ENCODE results near the gene PPIL6. TPM values are rescaled to one million over a fixed set of nuclear protein-coding genes. Genes with fewer than 3 reads are reported as not detected.

Gene PPIL6
- polyA plus RNA-seq, 2 of the 4 experiments (the other 2 are of a cell fraction): 1.6 to 5.0 TPM

DNA sequence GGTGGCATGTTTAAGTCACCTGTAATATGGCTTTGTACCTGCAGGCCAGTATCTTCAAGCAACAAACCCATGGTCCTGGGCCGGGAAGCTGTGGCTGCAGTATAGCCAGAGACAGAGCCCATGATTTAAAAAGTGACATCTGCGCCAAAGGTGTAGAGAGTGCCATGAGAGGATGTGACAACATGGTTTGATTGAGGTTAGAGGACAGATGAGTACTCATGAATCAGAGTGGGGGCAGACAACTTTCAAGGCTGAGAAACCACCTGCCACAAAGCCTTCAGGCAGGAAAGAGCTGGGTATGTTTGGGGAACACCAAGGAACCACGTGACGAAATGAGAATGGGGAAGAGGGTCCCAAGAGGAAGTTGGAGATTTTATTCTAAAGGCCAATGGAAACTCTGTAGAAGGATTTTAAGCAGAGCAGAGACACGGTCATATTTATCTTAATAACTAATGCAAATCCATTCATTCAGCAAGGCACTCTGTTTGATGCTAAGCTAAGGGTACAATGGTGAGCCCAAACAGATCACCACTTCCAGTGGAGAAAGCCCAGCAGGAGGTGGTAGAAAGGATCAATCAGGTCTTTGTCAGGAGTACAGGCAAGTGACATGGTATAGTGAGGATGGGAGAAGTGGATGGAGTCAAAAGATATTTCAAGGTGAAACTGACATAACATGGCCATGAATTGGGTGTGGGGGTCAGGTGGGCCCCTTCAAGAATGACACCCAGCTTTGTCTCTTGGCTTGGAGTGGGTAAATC is 18.5 kb upstream of the PPIL6 start:
- ATAC-seq: no peak
- H3K4me2 ChIP-seq: no peak overlapping the region
- no peak overlapping the region for H3K4me3 ChIP-seq
- no peak overlapping the region for H3K27ac ChIP-seq
- H3K9me3 ChIP-seq: no peaks in the 10 kb centered on the region
- H3K4me1 ChIP-seq: peaks cover 14% of the 10 kb centered on the region; the same call in 1 of the 3 replicates
- FAIRE-seq: no peak
- DNase-seq (ENCODE audit: low read depth in 1 of 2, low spot score in 1 of 2): no peak
- POLR2A ChIA-PET: no interaction called here
- CTCF ChIA-PET: no interaction called here
- TF ChIP-seq ZSCAN20 (CRISPR knock-in tag; IDR thresholded peaks at IDR 0.05) (no peak), TFCP2L1 (CRISPR knock-in tag; IDR thresholded peaks at IDR 0.05) (no peak), HDAC2 (IDR thresholded peaks at IDR 0.05) (no peak), KDM5A (IDR thresholded peaks at IDR 0.05) (no peak), HOXB5 (CRISPR knock-in tag; IDR thresholded peaks at IDR 0.05) (no peak), FOXS1 (CRISPR knock-in tag; IDR thresholded peaks at IDR 0.05) (no peak), FOSB (CRISPR knock-in tag; IDR thresholded peaks at IDR 0.05) (no peak), MAZ (IDR thresholded peaks at IDR 0.05; ENCODE audit: borderline replicate concordance, low read depth, low read length) (no peak)
- TF ChIP-seq, protein P1, sequence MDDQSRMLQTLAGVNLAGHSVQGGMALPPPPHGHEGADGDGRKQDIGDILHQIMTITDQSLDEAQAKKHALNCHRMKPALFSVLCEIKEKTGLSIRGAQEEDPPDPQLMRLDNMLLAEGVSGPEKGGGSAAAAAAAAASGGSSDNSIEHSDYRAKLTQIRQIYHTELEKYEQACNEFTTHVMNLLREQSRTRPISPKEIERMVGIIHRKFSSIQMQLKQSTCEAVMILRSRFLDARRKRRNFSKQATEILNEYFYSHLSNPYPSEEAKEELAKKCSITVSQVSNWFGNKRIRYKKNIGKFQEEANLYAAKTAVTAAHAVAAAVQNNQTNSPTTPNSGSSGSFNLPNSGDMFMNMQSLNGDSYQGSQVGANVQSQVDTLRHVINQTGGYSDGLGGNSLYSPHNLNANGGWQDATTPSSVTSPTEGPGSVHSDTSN (IDR thresholded peaks at IDR 0.05): no peak
- TF ChIP-seq, protein P2, sequence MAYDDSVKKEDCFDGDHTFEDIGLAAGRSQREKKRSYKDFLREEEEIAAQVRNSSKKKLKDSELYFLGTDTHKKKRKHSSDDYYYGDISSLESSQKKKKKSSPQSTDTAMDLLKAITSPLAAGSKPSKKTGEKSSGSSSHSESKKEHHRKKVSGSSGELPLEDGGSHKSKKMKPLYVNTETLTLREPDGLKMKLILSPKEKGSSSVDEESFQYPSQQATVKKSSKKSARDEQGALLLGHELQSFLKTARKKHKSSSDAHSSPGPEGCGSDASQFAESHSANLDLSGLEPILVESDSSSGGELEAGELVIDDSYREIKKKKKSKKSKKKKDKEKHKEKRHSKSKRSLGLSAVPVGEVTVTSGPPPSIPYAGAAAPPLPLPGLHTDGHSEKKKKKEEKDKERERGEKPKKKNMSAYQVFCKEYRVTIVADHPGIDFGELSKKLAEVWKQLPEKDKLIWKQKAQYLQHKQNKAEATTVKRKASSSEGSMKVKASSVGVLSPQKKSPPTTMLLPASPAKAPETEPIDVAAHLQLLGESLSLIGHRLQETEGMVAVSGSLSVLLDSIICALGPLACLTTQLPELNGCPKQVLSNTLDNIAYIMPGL (CRISPR knock-in tag; IDR thresholded peaks at IDR 0.05; ENCODE audit: borderline replicate concordance): no peak
- WGBS (ENCODE audit: missing lambda C conversion rate): 88% methylated on average over 5 of the region's 5 CpGs

DNA sequence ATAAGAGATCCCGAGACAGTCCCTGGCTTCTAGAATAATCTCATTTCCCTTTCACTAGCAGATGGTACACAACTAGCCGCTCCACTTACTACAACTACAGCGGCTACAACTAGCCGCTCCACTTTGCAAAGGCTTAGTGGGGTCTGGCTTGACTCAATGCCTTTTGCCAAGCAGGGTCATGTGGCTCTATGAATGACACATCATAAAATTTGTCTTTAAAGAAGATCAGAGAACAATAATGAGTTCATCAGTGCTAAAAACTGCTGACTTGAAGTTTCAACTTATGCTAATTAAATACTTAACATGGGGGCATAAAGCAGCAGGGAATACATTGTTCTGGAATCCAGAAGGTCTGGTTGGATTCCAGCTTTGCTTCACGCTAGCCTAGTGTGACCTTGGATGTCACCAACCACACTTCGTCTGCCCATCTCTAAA is 17.2 kb upstream of the PPIL6 start:
- ATAC-seq (no peak), DNase-seq (ENCODE audit: low read depth in 1 of 2, low spot score in 1 of 2) (no peak), FAIRE-seq (no peak)
- Histone ChIP-seq H3K4me2 (no peak overlapping the region), H3K4me3 (no peak overlapping the region), H3K27ac (no peak overlapping the region), H3K9me3 (no peaks in the 10 kb centered on the region), H3K4me1 (peaks cover 14% of the 10 kb centered on the region; the same call in 1 of the 3 replicates)
- ChIA-PET POLR2A (no interaction called here), CTCF (interaction anchor here (2.1 kb wide), 1 partner anchor 270 kb away, joined by 8 read pairs; no protein-coding TSS in a partner anchor)
- TF ChIP-seq ZNF302 (CRISPR knock-in tag; IDR thresholded peaks at IDR 0.05) (no peak), MAFK (IDR thresholded peaks at IDR 0.05; ENCODE audit: partially characterized antibody) (peak; percentile 62), GATA3 (IDR thresholded peaks at IDR 0.05; ENCODE audit: borderline replicate concordance) (no peak)
- TF ChIP-seq, protein P1 (IDR thresholded peaks at IDR 0.05): no peak
- WGBS (ENCODE audit: missing lambda C conversion rate): 87% methylated on average over 6 of the region's 6 CpGs

DNA sequence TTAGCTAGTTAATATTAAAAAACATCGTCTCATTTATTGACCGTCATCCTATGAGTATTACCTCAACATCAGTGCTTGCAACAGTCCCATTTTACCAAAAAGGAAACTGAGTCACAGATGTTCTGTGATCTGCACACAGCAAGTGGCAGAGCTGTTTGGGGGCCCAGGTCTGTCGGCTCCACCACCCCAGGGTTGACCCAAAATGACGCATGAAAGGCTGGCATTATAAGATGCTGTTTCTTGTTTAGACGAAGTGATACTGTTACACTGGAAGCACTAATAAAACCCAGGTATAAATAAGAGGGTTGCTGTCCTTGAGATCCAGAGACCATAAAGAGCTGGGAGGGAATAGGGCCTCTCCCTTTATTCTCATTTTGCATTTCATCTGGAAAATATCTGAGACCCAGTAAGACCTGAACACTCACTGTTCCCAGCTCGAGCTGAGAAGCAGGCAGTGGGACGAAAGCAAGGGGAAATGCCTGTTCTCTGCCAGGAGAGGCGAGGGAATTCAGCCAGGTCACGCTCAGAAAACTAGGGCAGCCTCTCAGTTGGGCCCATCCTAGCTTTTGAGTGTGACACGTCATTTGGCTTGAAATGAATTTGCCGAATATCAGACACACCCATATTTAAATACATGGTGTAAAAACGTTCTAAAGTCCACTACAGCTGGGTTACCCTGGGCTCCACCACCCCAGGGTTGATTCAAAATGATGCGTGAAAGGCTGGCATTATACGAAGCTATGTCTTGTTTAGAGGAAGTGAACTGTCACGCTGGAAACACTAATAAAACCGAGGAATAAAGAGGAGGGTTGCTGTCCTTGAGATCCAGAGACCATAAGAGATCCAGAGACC is 16.5 kb upstream of the PPIL6 start:
- Histone ChIP-seq H3K4me2 (peak overlapping the region; percentile 92), H3K4me3 (peak overlapping the region; percentile 93; the same call in 2 of the 3 replicates), H3K9me3 (no peaks in the 10 kb centered on the region), H3K4me1 (peaks cover 14% of the 10 kb centered on the region; the same call in 1 of the 3 replicates), H3K27ac (peak overlapping the region in 1 of 2 experiments; percentile 93; a peak in 2 of 6 replicates)
- ATAC-seq: no peak
- FAIRE-seq: no peak
- ChIA-PET POLR2A (interaction anchor here (4.1 kb wide), 1 partner anchor 16 kb away, joined by 18 read pairs; the partner anchor contains the start of genes PPIL6 and SMPD2), CTCF (interaction anchor here (0.8 to 2.4 kb wide), 3 partner anchors 15 to 269 kb away, joined by 3 to 10 read pairs (median 8); no protein-coding TSS in a partner anchor)
- DNase-seq (ENCODE audit: low read depth in 1 of 2, low spot score in 1 of 2): no peak
- TF ChIP-seq RAD21 (conservative IDR thresholded peaks at IDR 0.05 in 1 of 2, IDR thresholded peaks at IDR 0.05 in 1 of 2) (no peak), HOXA7 (CRISPR knock-in tag; IDR thresholded peaks at IDR 0.05) (no peak), ZC3H11A (IDR thresholded peaks at IDR 0.05) (no peak), BHLHE40 (IDR thresholded peaks at IDR 0.05; ENCODE audit: low read depth, low read length) (no peak), HOXB5 (CRISPR knock-in tag; IDR thresholded peaks at IDR 0.05) (no peak), TP53 (CRISPR knock-in tag; IDR thresholded peaks at IDR 0.05) (no peak), KDM5A (IDR thresholded peaks at IDR 0.05) (no peak), POLR2A (IDR thresholded peaks at IDR 0.05; ENCODE audit: low read length) (no peak), POLR2AphosphoS2 (conservative IDR thresholded peaks at IDR 0.05; ENCODE audit: low read length) (no peak), EHMT2 (IDR thresholded peaks at IDR 0.05; ENCODE audit: low read depth) (no peak)
- TF ChIP-seq, protein P3, sequence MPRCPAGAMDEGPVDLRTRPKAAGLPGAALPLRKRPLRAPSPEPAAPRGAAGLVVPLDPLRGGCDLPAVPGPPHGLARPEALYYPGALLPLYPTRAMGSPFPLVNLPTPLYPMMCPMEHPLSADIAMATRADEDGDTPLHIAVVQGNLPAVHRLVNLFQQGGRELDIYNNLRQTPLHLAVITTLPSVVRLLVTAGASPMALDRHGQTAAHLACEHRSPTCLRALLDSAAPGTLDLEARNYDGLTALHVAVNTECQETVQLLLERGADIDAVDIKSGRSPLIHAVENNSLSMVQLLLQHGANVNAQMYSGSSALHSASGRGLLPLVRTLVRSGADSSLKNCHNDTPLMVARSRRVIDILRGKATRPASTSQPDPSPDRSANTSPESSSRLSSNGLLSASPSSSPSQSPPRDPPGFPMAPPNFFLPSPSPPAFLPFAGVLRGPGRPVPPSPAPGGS (IDR thresholded peaks at IDR 0.05): no peak
- WGBS (ENCODE audit: missing lambda C conversion rate): 79% methylated on average over 16 of the region's 16 CpGs

Measured in A549 (cell line).